NT2/D1 (cell line): ENCODE data around the gene CCNB2.
"Not testable (repeated sequence)": the region's sequence is repeated elsewhere in the genome, so short reads cannot be mapped to it uniquely, and the experiment has no call there.

ENCODE experiments used
- SUZ12 ChIP-seq: IDR thresholded peaks from 2 replicates; pipeline ENCODE4 v1.6.1; 2011; ENCODE audit not compliant: insufficient read length, insufficient read depth; ENCODE audit errors: extremely low read depth
- ZNF274 ChIP-seq: IDR thresholded peaks from 2 replicates; pipeline ENCODE4 v1.6.1; 2011; ENCODE audit warnings: mild to moderate bottlenecking, low read depth, low read length

- not testable (repeated sequence) for TF ChIP-seq SUZ12, ZNF274
These were observed 39.6 kb downstream of the CCNB2 start for GRCh38 chr15:59144594-59144993.
